ENCODE measurements around the gene FUT6.

DNA sequence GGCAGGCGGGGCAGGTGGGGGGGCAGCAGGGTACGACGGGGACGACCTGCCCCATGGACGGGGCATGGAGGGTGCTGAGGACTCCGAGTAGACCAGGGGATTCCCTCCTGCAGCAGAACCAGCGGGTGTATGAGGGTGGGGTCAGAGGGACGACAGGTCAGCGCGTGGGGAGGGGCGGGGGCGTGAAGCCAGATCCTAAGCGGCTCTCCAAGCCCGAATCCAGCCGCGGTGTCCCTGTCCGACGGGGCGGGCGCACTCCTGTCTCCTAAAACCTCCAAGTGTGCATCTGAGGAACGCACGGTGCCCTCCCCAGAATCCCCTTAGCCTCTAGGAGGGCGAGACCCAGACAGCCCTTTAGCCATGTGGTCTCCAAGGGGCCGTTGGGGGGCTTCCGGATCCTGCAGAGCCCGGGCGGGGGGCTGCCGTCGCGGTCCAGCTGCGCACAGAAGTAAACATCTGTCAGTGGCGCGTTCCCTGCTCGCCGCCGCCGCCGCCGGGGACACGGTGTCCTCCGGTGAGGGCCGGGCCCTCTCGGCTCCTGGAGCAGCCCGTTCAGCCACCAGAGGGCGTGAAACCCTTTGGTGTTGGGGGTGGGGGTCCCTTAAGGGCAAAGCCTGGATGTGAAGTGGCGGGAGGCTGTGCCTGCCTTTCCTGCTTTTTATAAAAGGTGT lies 33.9 kb downstream of the FUT6 start:
- TF ChIP-seq, protein P1, sequence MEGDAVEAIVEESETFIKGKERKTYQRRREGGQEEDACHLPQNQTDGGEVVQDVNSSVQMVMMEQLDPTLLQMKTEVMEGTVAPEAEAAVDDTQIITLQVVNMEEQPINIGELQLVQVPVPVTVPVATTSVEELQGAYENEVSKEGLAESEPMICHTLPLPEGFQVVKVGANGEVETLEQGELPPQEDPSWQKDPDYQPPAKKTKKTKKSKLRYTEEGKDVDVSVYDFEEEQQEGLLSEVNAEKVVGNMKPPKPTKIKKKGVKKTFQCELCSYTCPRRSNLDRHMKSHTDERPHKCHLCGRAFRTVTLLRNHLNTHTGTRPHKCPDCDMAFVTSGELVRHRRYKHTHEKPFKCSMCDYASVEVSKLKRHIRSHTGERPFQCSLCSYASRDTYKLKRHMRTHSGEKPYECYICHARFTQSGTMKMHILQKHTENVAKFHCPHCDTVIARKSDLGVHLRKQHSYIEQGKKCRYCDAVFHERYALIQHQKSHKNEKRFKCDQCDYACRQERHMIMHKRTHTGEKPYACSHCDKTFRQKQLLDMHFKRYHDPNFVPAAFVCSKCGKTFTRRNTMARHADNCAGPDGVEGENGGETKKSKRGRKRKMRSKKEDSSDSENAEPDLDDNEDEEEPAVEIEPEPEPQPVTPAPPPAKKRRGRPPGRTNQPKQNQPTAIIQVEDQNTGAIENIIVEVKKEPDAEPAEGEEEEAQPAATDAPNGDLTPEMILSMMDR (IDR thresholded peaks at IDR 0.05), result peak; percentile 57 to 78 (median 76)
- peak; percentile 61 for TF ChIP-seq POLR2AphosphoS5 (IDR thresholded peaks at IDR 0.05)
